HepG2 (cell line): ENCODE data around the gene IL22. TPM values are rescaled to one million over a fixed set of nuclear protein-coding genes. Genes with fewer than 3 reads are reported as not detected.

ENCODE experiments used
- ATAC-seq: fragments of 200-7000 bp; cut with Tn5 transposase; 3 replicates; pipeline ENCODE4 v1.9.1; 2020; ENCODE audit warnings: mild to moderate bottlenecking, moderate library complexity
- BruUV-seq: library from RNA; stranded (reverse); fragments of 400-500 nt; replicated peaks from 2 replicates; lab custom pipeline; 2021; lab: Mats Ljungman, UMichigan
- CTCF ChIA-PET: fragments of 300-600 bp; formaldehyde crosslinking; extraction: SDS; loops from one replicate; lab custom pipeline; 2021; ENCODE audit warnings: low total read pairs, inconsistent platforms, low intra/inter-chr PET ratio; lab: Yijun Ruan, JAX
- POLR2A ChIA-PET: fragments of 350-600 bp; sonication (Branson Sonifier 250); formaldehyde crosslinking; loops from one replicate; lab custom pipeline; 2020; ENCODE audit warnings: antibody characterized with exemption, inconsistent platforms; lab: Yijun Ruan, JAX
- DNase-seq: peaks from one replicate; pipeline ENCODE4 v3.0.0-alpha.2; 2015; ENCODE audit warnings: low spot score
- FAIRE-seq: peaks from 3 replicates; lab custom pipeline; 2011; peaks lifted over from hg19 to GRCh38; lab: Jason Lieb, UNC
- H2AFZ ChIP-seq: one replicate; pipeline ENCODE4 v1.6.1; 2011; ENCODE audit warnings: low read length, inconsistent platforms
- H3K27ac ChIP-seq: fragments of 300-600 bp; 3 replicates; pipeline ENCODE4 v1.8.0; 2011; ENCODE audit warnings: mixed run types, mild to moderate bottlenecking, mixed read lengths, low read length, inconsistent platforms; ENCODE audit not compliant: insufficient read depth; ENCODE audit errors: extremely low read length
- H3K27me3 ChIP-seq, 2 experiments: fragments of 200-600 bp in 1 of 2; 2 replicates in 1 of 2; 3 replicates in 1 of 2; pipeline versions ENCODE4 v1.6.0 to v1.8.0; 2011; ENCODE audit warnings: low read length in 2 of 2, mild to moderate bottlenecking in 2 of 2, moderate library complexity in 2 of 2, inconsistent platforms in 1 of 2; ENCODE audit not compliant: insufficient read depth in 2 of 2, control insufficient read depth in 1 of 2
- H3K36me3 ChIP-seq, 2 experiments: fragments of 200-600 bp in 1 of 2; replicated peaks in 1 of 2; 2 replicates in 1 of 2; 3 replicates in 1 of 2; pipeline versions ENCODE4 v1.5.1 to v1.8.0; 2011; ENCODE audit warnings: low read length in 2 of 2, inconsistent platforms in 1 of 2; ENCODE audit not compliant: insufficient read depth in 2 of 2, control insufficient read depth in 1 of 2
- H3K4me1 ChIP-seq: 2 replicates; pipeline ENCODE4 v1.5.1; 2012; ENCODE audit warnings: low read length, inconsistent platforms; ENCODE audit not compliant: insufficient read depth
- H3K4me2 ChIP-seq: 2 replicates; pipeline ENCODE4 v1.6.0; 2011; ENCODE audit warnings: low read depth, low read length, inconsistent platforms
- H3K4me3 ChIP-seq, 3 experiments: fragments of 200-600 bp in 1 of 3; sonication (generic), shearing (Covaris generic) in 1 of 3; replicated peaks in 1 of 3; 2 replicates each; pipeline ENCODE4 v1.5.1; 2011 to 2016; ENCODE audit warnings: low read length in 3 of 3, inconsistent platforms in 2 of 3, low read depth in 2 of 3, mild to moderate bottlenecking in 2 of 3, control low read depth in 1 of 3, mixed read lengths in 1 of 3; ENCODE audit not compliant: insufficient read depth in 1 of 3
- H3K79me2 ChIP-seq: one replicate; pipeline ENCODE4 v1.6.1; 2011; ENCODE audit warnings: low read length, inconsistent platforms; ENCODE audit not compliant: insufficient read depth
- H3K9ac ChIP-seq: 2 replicates; pipeline ENCODE4 v1.6.0; 2011; ENCODE audit warnings: mild to moderate bottlenecking, low read depth, low read length, inconsistent platforms; ENCODE audit not compliant: insufficient read depth
- H3K9me3 ChIP-seq: 2 replicates; pipeline ENCODE4 v1.5.1; 2012; ENCODE audit warnings: mild to moderate bottlenecking, low read length
- H4K20me1 ChIP-seq: 2 replicates; pipeline ENCODE4 v1.6.0; 2011; ENCODE audit warnings: inconsistent platforms, mild to moderate bottlenecking, low read length, moderate library complexity; ENCODE audit not compliant: insufficient read depth
- GZF1 ChIP-seq: sonication (generic); formaldehyde crosslinking; IDR thresholded peaks from 2 replicates; pipeline ENCODE4 v1.5.1; 2020; ENCODE audit warnings: mild to moderate bottlenecking, missing genetic modification reagents
- MTA1 ChIP-seq: sonication (generic); formaldehyde crosslinking; IDR thresholded peaks from 2 replicates; pipeline ENCODE4 v1.4.0; 2020; ENCODE audit warnings: missing genetic modification reagents, mild to moderate bottlenecking, borderline replicate concordance
- NR3C1 ChIP-seq: sonication (generic); formaldehyde crosslinking; IDR thresholded peaks from 2 replicates; pipeline ENCODE4 v1.4.0; 2020; ENCODE audit warnings: missing genetic modification reagents
- RBM39 ChIP-seq: fragments of 200-400 bp; formaldehyde crosslinking; IDR thresholded peaks from one replicate; pipeline ENCODE4 v1.6.1; 2018; ENCODE audit warnings: antibody characterized with exemption, mild to moderate bottlenecking, low read depth, low read length; ENCODE audit not compliant: poor library complexity, severe bottlenecking
- TOPORS ChIP-seq: sonication (generic); formaldehyde crosslinking; IDR thresholded peaks from 2 replicates; pipeline ENCODE4 v1.8.0; 2023; ENCODE audit warnings: mild to moderate bottlenecking, missing genetic modification reagents
- ZNF224 ChIP-seq: sonication (generic); formaldehyde crosslinking; IDR thresholded peaks from 2 replicates; pipeline ENCODE4 v1.5.0; 2020; ENCODE audit warnings: mild to moderate bottlenecking, missing genetic modification reagents
- ZNF556 ChIP-seq: sonication (generic); formaldehyde crosslinking; IDR thresholded peaks from 2 replicates; pipeline ENCODE4 v1.4.0; 2020; ENCODE audit warnings: mild to moderate bottlenecking, missing genetic modification reagents, borderline replicate concordance
- ZNF569 ChIP-seq: sonication (generic); formaldehyde crosslinking; IDR thresholded peaks from 2 replicates; pipeline ENCODE4 v1.5.0; 2020; ENCODE audit warnings: mild to moderate bottlenecking, missing genetic modification reagents, moderate library complexity, borderline replicate concordance
- ZSCAN5A ChIP-seq: sonication (generic); formaldehyde crosslinking; IDR thresholded peaks from 2 replicates; pipeline ENCODE4 v1.8.0; 2022; ENCODE audit warnings: mild to moderate bottlenecking, missing genetic modification reagents, borderline replicate concordance
- WGBS: methylation state at CpG from one replicate; pipeline ENCODE4 v1.1.6; 2017; ENCODE audit warnings: low lambda C conversion rate; 5-methylcytosine and 5-hydroxymethylcytosine counted together
- in situ Hi-C: cut with HindIII; loops from 2 replicates; pipeline ENCODE4 v1.10.0; 2017; ENCODE audit warnings: low pct_unique_long_range_greater_than_20kb; ENCODE audit not compliant: extremely low pct_ligation_motif_present
- intact Hi-C: fragments of 100-400 bp; cut with micrococcal nuclease; formaldehyde crosslinking; loops from one replicate; pipeline ENCODE4 v1.10.0; 2022; ENCODE audit not compliant: unreplicated experiment
- polyA plus RNA-seq, 8 experiments: library from polyadenylated mRNA; depleted of rRNA in 3 of 8; stranded (reverse) in 7 of 8; unstranded in 1 of 8; fragments of >200 nt; fragmentation: Illumina TruSeq in 4 of 8; extraction: Trizol in 4 of 8; gene quantifications; 2 replicates each; pipeline versions ENCODE4 v1.2.1 to v1.2.3, GENCODE V29; 2011 to 2016; ENCODE audit warnings: low read depth in 4 of 8, missing spikeins in 1 of 8, mixed read lengths in 1 of 8; ENCODE audit not compliant: insufficient read depth in 1 of 8
- total RNA-seq, 5 experiments: library from RNA; depleted of rRNA; stranded (reverse); fragments of >200 nt; fragmentation: Illumina TruSeq; extraction: Trizol; gene quantifications; 2 replicates each; pipeline ENCODE4 v1.2.3, GENCODE V29; 2016; ENCODE audit warnings: low read depth in 1 of 5

Gene IL22
- total and polyA plus RNA-seq, 2 of the 13 experiments (the other 11 are each of a cell fraction or from before 2014, with no cell fraction given): not detected

GRCh38 chr12:68261896-68262295 lies 8.5 kb upstream of the IL22 start:
- Histone ChIP-seq H2AFZ (no peak overlapping the region), H3K9ac (no peak overlapping the region), H3K27me3 (peaks cover 0 to 1% of the 10 kb centered on the region in 2 experiments; a peak in 2 of 5 replicates), H3K27ac (no peak overlapping the region), H4K20me1 (no peaks in the 10 kb centered on the region), H3K4me2 (no peak overlapping the region), H3K9me3 (no peaks in the 10 kb centered on the region), H3K4me3 (no peak overlapping the region), H3K79me2 (no peaks in the 10 kb centered on the region), H3K36me3 (no peaks in the 10 kb centered on the region), H3K4me1 (no peaks in the 10 kb centered on the region)
- no peak for ATAC-seq
- no peak for TF ChIP-seq GZF1 (CRISPR knock-in tag)
- no peak for TF ChIP-seq RBM39
- no peak for TF ChIP-seq NR3C1 (CRISPR knock-in tag)
- no peak for TF ChIP-seq ZNF224 (CRISPR knock-in tag)
- POLR2A ChIA-PET: interaction anchor here (0.6 kb wide), 1 partner anchor 38 kb away, joined by 4 read pairs; no protein-coding TSS in a partner anchor
- BruUV-seq: no TSS peak
- FAIRE-seq: no peak
- in situ Hi-C loops (no loop called here), intact Hi-C loops (no loop called here)
- DNase-seq: no peak
- CTCF ChIA-PET: no interaction called here

- Histone ChIP-seq H3K4me1 (no peaks in the 10 kb centered on the region), H3K9me3 (no peaks in the 10 kb centered on the region), H3K4me3 (no peak overlapping the region), H3K36me3 (no peaks in the 10 kb centered on the region), H3K9ac (no peak overlapping the region), H3K27ac (no peak overlapping the region), H4K20me1 (no peaks in the 10 kb centered on the region), H2AFZ (no peak overlapping the region), H3K4me2 (no peak overlapping the region), H3K79me2 (no peaks in the 10 kb centered on the region), H3K27me3 (no peaks in the 10 kb centered on the region; a peak in 1 of 5 replicates)
- intact Hi-C loops: no loop called here
- no peak for TF ChIP-seq TOPORS
- TF ChIP-seq ZNF569 (CRISPR knock-in tag): no peak
- no peak for TF ChIP-seq MTA1 (CRISPR knock-in tag)
- no peak for TF ChIP-seq ZNF556 (CRISPR knock-in tag)
- no peak for TF ChIP-seq ZSCAN5A (CRISPR knock-in tag)
- WGBS: 2% methylated on average over 3 of the region's 3 CpGs
- FAIRE-seq (no peak), ATAC-seq (no peak), DNase-seq (no peak)
- ChIA-PET POLR2A (no interaction called here), CTCF (no interaction called here)
- in situ Hi-C loops: no loop called here
- no TSS peak for BruUV-seq
Observed at GRCh38 chr12:68260153-68260552, 6.7 kb upstream of the IL22 start.
